PC-3 (cell line): ENCODE results near the gene GPR179.

Source experiments
- CTCF ChIP-seq: fragments of 300-600 bp; sonication (generic); conservative IDR thresholded peaks from 2 replicates; pipeline ENCODE4 v1.5.1; 2017; ENCODE audit warnings: antibody characterized with exemption, low read depth, mild to moderate bottlenecking, low read length
- EZH2 ChIP-seq: fragments of 300-600 bp; sonication (generic); IDR thresholded peaks from one replicate; pipeline ENCODE4 v1.6.1; 2017; ENCODE audit warnings: antibody characterized with exemption, mild to moderate bottlenecking, low read length; ENCODE audit not compliant: unreplicated experiment

- no peak for TF ChIP-seq CTCF
- no peak for TF ChIP-seq EZH2
These were observed 26.7 kb downstream of the GPR179 start for GRCh38 chr17:38317081-38317480.
